Esophagus squamous epithelium (tissue), 5 donors: ENCODE results near the gene ZNF575. TPM values are rescaled to one million over a fixed set of nuclear protein-coding genes. Genes with fewer than 3 reads are reported as not detected.

ENCODE experiments used
- DNase-seq: peaks from one replicate; lab custom pipeline; 2025; lab: John Stamatoyannopoulos, UW
- H3K27ac ChIP-seq, 4 donors: fragments of 200-600 bp; sonication (generic); one replicate each; pipeline ENCODE4 v1.5.1; 2016 to 2019; ENCODE audit warnings: mild to moderate bottlenecking in 1 of 4
- H3K27me3 ChIP-seq, 4 donors: fragments of 200-600 bp; sonication (generic); 1 replicate in 3 of 4; 2 replicates in 1 of 4; pipeline versions ENCODE4 v1.5.1 to v1.6.0; 2017 to 2021; ENCODE audit warnings: antibody characterized with exemption in 1 of 4
- H3K36me3 ChIP-seq, 3 donors: fragments of 200-600 bp; sonication (generic); one replicate each; pipeline ENCODE4 v1.5.1; 2016 to 2019
- H3K4me1 ChIP-seq, 3 donors: fragments of 200-600 bp; sonication (generic); one replicate each; pipeline ENCODE4 v1.5.1; 2017 to 2019
- H3K4me3 ChIP-seq, 4 donors: fragments of 200-600 bp; sonication (generic); 1 replicate in 3 of 4; 2 replicates in 1 of 4; pipeline ENCODE4 v1.5.1; 2016 to 2019; ENCODE audit warnings: mild to moderate bottlenecking in 2 of 4, moderate library complexity in 1 of 4
- H3K9me3 ChIP-seq, 3 donors: fragments of 200-600 bp; sonication (generic); one replicate each; pipeline ENCODE4 v1.5.1; 2016 to 2019
- POLR2A ChIP-seq, 4 donors: fragments of 450-650 bp; IDR thresholded peaks; one replicate each; pipeline ENCODE4 v1.6.1; 2017; ENCODE audit warnings: antibody characterized with exemption in 4 of 4, mild to moderate bottlenecking in 4 of 4, moderate library complexity in 3 of 4
- WGBS, 2 donors: methylation state at CpG; one replicate each; pipeline ENCODE4 v1.1.5; 2018; 5-methylcytosine and 5-hydroxymethylcytosine counted together
- intact Hi-C: fragments of 100-400 bp; cut with DNase I; formaldehyde crosslinking; loops from one replicate; pipeline ENCODE4 v1.15.0; 2022
- total RNA-seq, 4 donors: library from RNA; depleted of rRNA; stranded (reverse); fragments of >200 nt; gene quantifications; one replicate each; pipeline ENCODE4 v1.1.0, GENCODE V29; 2016
- TF ChIP-seq, protein P1 (sequence below), 6 experiments: fragments of 450-650 bp in 4 of 6; fragments of 200-600 bp in 2 of 6; sonication (generic) in 2 of 6; IDR thresholded peaks; one replicate each; pipeline ENCODE4 v1.5.1; 2016 to 2019; ENCODE audit warnings: antibody characterized with exemption in 6 of 6, mild to moderate bottlenecking in 4 of 6, moderate library complexity in 4 of 6
- donor health status: DM: yes; HTN: yes; CAD: no.

The ZNF575 gene
- total RNA-seq, 4 donors from 2014 or later: not detected

DNA sequence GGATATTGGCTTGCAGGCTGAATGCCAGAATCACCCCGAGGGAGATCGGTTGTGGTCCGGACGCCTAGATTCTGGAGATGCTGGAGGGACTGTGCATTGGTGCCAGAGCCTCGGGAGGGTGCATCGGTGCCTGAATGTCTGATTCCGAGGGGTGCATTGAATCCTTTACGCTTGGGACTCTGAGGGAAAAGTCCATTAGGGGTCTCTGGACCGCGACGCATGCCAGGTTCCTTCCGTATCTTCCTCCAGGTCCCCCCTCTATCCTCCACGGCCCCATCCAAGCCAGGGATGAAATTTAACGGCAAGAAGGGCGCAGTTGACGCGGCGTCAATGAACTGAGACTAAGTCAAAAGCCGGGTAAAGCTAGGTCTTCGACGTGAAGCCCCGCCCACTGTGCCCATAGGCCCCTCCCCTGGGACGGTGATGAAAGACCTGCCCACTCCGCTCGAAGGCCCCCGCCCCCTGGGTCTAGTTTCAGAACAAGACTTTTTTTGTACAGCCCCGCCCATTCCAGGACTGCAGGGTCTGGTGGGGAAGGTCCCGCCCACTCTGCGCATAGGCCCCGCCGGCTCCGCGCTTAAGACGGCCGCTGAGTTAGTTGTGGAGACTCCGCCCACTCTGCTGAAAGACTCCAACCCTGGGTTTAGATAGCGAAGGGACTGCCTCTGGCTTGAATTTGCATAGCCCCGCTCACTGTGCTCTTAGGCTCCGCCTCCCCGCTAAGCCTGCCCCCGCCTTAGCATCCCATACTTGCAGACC lies 737 bp downstream of the ZNF575 start:
- peaks cover 8 to 56% (median 14%) of the 10 kb centered on the region in 3 donors for H3K4me1 ChIP-seq
- DNase-seq: peak; percentile 98
- no peaks in the 10 kb centered on the region for H3K9me3 ChIP-seq
- intact Hi-C loops: loop anchor here (10.0 kb wide), 1 partner anchor 61 kb away; the partner anchor contains the start of genes IRGQ and ZNF576
- no peak for TF ChIP-seq POLR2A (IDR thresholded peaks at IDR 0.05)
- TF ChIP-seq, protein P1, sequence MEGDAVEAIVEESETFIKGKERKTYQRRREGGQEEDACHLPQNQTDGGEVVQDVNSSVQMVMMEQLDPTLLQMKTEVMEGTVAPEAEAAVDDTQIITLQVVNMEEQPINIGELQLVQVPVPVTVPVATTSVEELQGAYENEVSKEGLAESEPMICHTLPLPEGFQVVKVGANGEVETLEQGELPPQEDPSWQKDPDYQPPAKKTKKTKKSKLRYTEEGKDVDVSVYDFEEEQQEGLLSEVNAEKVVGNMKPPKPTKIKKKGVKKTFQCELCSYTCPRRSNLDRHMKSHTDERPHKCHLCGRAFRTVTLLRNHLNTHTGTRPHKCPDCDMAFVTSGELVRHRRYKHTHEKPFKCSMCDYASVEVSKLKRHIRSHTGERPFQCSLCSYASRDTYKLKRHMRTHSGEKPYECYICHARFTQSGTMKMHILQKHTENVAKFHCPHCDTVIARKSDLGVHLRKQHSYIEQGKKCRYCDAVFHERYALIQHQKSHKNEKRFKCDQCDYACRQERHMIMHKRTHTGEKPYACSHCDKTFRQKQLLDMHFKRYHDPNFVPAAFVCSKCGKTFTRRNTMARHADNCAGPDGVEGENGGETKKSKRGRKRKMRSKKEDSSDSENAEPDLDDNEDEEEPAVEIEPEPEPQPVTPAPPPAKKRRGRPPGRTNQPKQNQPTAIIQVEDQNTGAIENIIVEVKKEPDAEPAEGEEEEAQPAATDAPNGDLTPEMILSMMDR (IDR thresholded peaks at IDR 0.05): no peak
- H3K4me3 ChIP-seq: peak overlapping the region; percentile 49 to 78 (median 59)
- peaks cover 0 to 19% (median 0%) of the 10 kb centered on the region in 3 donors for H3K36me3 ChIP-seq
- peak overlapping the region; percentile 84 to 97 (median 94) for H3K27ac ChIP-seq
- WGBS, 2 donors: 0% methylated on average over 7 to 15 of the region's 41 CpGs
- no peaks in the 10 kb centered on the region for H3K27me3 ChIP-seq

DNA sequence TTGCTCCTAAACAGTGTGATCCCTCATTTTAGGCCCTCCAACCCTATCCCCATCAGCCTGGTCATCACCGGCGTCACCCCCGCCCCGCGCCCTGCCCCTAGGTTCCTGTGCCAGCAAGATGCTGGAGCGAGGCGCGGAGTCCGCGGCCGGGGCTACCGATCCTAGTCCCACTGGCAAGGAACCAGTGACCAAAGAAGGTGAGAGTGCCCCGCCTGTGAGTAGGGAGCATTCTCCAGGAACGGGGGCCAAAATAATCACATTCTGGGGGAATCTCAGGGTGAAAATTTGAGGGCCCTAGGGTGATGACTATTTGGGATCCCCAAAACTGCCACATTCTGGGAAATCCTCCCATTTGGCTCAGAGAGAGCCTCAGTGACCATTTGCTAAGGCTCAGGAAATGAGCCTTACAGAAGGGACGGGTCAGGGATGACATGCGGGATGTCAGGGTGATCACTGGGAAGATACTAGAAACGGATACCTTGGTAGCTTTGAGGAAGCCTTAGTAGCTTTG lies 1.4 kb downstream of the ZNF575 start:
- no peak for TF ChIP-seq POLR2A (IDR thresholded peaks at IDR 0.05)
- TF ChIP-seq, protein P1 (IDR thresholded peaks at IDR 0.05): no peak
- H3K27ac ChIP-seq: peak overlapping the region; percentile 16 to 97 (median 94)
- no peaks in the 10 kb centered on the region for H3K27me3 ChIP-seq
- 17 to 33% methylated on average over 4 to 6 of the region's 17 CpGs for WGBS, 2 donors
- peaks cover 0 to 25% (median 0%) of the 10 kb centered on the region in 3 donors for H3K36me3 ChIP-seq
- no peaks in the 10 kb centered on the region for H3K9me3 ChIP-seq
- DNase-seq: no peak
- intact Hi-C loops: loop anchor here (10.0 kb wide), 1 partner anchor 60 kb away; the partner anchor contains the start of genes IRGQ and ZNF576
- H3K4me3 ChIP-seq: peak overlapping the region; percentile 14 to 78 (median 59)
- H3K4me1 ChIP-seq: peaks cover 8 to 54% (median 14%) of the 10 kb centered on the region in 3 donors

DNA sequence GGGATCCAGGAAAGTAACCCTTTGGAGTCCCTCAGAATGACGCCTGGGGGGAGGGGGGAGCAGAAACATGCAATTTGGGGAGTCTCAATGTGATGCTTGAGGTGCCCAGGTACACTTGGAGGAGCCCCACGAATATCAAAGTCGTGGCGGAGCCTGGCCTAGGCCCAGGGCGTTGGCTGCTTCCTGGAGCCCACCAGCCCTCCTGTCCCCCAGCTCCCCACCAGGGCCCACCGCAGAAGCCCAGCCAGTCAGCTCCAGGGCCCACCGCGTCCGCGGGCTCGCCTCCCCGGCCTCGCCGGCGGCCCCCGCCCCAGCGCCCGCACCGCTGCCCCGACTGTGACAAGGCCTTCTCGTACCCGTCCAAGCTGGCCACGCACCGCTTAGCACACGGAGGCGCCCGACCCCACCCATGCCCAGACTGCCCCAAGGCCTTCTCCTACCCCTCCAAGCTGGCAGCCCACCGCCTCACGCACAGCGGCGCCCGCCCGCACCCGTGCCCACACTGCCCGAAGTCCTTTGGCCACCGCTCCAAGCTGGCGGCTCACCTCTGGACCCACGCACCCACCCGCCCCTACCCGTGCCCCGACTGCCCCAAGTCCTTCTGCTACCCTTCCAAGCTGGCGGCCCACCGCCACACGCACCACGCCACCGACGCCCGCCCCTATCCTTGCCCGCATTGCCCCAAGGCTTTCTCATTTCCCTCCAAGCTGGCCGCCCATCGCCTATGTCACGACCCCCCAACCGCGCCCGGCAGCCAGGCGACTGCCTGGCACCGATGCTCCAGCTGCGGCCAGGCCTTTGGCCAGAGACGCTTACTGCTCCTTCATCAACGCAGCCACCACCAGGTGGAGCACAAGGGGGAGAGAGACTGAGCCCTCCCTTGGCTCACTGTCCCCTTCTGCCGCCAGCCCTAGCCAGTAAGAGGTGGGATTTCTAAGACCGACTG lies 2.1 kb downstream of the ZNF575 start:
- Histone ChIP-seq H3K4me3 (no peak overlapping the region), H3K36me3 (peaks cover 0 to 32% (median 0%) of the 10 kb centered on the region in 3 donors), H3K9me3 (no peaks in the 10 kb centered on the region), H3K27me3 (no peaks in the 10 kb centered on the region), H3K27ac (peak overlapping the region; percentile 16 to 97 (median 94)), H3K4me1 (peaks cover 8 to 47% (median 14%) of the 10 kb centered on the region in 3 donors)
- WGBS, 2 donors: 64 to 70% methylated on average over 24 to 30 of the region's 62 CpGs
- TF ChIP-seq, protein P1 (IDR thresholded peaks at IDR 0.05): peak in 5 of 6 experiments; percentile 30 to 63 (median 47)
- no peak for TF ChIP-seq POLR2A (IDR thresholded peaks at IDR 0.05)
- intact Hi-C loops: loop anchor here (10.0 kb wide), 1 partner anchor 60 kb away; the partner anchor contains the start of genes IRGQ and ZNF576
- DNase-seq: no peak

DNA sequence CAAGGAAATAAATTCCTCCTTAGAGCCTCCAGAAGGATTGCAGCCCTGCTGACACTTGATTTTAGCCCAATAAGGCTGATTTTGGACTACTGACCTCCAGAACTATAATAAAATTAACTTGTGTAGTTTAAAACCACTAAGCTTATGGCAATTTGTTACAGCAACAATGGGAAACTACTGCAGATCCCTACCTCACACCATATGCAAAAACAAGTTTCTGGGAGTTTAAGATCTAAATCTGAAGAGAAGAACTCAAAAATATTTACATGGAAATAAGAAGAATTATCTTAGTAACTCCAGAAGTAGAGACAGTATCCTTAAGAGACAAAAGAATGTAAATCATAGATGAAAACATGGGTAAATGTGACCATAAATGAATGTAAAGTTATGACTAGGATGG lies 5.9 kb downstream of the ZNF575 start:
- no peaks in the 10 kb centered on the region for H3K9me3 ChIP-seq
- intact Hi-C loops: loop anchor here (10.0 kb wide), 1 partner anchor 56 kb away; the partner anchor contains the start of genes IRGQ and ZNF576
- no peak overlapping the region for H3K4me3 ChIP-seq
- H3K27me3 ChIP-seq: no peaks in the 10 kb centered on the region
- no peak for DNase-seq
- TF ChIP-seq, protein P1 (IDR thresholded peaks at IDR 0.05): no peak
- TF ChIP-seq POLR2A (IDR thresholded peaks at IDR 0.05): no peak
- peaks cover 0 to 18% (median 5%) of the 10 kb centered on the region in 3 donors for H3K4me1 ChIP-seq
- H3K36me3 ChIP-seq: peaks cover 0 to 71% (median 4%) of the 10 kb centered on the region in 3 donors
- H3K27ac ChIP-seq: no peak overlapping the region
